Activated CD8-positive, alpha-beta memory T cell treated with anti-CD3 and anti-CD28 coated beads, Interleukin-2, amount 50 U/mL, for 4 hours (primary cell): Measurements from ENCODE around the gene RPS24.
"Not testable (repeated sequence)": the region's sequence is repeated elsewhere in the genome, so short reads cannot be mapped to it uniquely, and the experiment has no call there.

Experiments
- DNase-seq: peaks from one replicate; pipeline ENCODE4 v3.0.0-alpha.2; 2020

Gene RPS24

GRCh38 chr10:78058562-78058961, 24.9 kb downstream of the RPS24 start:
- no peak for DNase-seq

- no peak for DNase-seq
Measured at GRCh38 chr10:78059906-78060702, 26.4 kb downstream of the RPS24 start.

DNA sequence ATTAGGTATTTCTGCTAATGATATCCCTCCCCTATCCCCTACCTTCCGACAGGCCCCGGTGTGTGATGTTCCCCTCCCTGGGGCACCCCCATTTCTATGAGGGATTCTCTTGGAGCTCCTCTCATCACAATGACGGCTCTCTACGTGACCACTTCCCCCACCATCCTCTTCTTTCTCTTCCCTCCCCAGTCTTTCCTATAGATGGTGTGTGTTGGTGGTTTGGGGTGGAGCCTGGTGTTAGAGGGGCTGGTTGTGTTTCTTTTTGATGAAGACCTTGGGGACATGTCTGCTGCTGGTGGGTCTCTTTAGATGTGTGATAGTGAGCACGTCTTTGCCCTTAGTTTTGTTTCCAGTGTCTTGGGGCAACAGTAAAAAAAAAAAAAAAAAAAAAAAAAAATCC, 28.6 kb downstream of the RPS24 start:
- no peak for DNase-seq

- no peak for DNase-seq
Measured at GRCh38 chr10:78063236-78063635, 29.6 kb downstream of the RPS24 start.

DNA sequence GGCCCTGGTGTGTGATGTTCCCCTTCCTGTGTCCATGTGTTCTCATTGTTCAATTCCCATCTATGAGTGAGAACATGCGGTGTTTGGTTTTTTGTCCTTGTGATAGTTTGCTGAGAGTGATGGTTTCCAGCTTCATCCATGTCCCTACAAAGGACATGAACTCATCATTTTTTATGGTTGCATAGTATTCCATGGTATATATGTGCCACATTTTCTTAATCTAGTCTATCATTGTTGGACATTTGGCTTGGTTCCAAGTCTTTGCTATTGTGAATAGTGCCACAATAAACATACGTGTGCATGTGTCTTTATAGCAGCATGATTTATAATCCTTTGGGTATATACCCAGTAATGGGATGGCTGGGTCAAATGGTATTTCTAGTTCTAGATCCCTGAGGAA, 31.3 kb downstream of the RPS24 start:
- DNase-seq = not testable (repeated sequence)

DNA sequence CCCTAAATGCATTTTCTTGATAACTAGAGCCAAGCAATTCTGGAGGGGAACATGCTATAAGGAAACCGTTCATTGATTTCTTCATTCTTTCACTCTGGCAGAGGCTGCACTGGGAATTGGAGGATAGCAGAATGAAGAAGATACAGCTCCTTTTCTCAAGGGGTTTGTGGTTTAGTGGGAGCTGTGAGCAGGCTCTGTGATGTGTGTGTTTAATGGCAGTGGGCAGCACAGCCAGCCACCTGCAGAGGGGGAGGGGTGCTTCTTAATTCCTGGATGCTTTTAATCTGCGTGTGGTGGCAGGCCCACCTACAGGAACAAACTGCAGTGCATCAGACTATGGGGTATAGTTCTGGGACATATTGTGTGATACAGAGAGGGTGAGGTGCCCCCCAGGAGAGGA, 31.9 kb downstream of the RPS24 start:
- no peak for DNase-seq

DNA sequence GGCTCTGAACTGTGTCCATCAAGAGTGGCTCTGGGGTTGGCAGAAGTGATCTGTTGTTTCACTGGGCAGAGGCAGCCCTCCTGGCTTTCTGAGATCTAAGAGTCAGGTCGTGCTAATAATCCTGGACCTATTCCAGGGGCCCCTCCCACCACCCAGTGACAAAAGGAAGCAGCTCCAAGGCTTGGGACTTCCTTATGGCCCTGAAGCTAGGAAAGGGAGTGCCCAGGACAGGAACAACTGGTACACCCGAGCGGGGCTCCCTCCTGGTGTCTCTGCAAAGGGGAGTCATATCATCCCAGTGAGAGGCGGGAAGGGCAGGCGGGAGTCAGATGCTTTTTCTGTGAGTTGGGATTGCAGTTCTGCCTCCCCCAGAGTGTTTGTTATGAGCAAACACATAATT, 32.3 kb downstream of the RPS24 start:
- no peak for DNase-seq

- no peak for DNase-seq
Measured at GRCh38 chr10:78066728-78067430, 33.2 kb downstream of the RPS24 start.

- DNase-seq = no peak
Measured at GRCh38 chr10:78069151-78069550, 35.5 kb downstream of the RPS24 start.

DNA sequence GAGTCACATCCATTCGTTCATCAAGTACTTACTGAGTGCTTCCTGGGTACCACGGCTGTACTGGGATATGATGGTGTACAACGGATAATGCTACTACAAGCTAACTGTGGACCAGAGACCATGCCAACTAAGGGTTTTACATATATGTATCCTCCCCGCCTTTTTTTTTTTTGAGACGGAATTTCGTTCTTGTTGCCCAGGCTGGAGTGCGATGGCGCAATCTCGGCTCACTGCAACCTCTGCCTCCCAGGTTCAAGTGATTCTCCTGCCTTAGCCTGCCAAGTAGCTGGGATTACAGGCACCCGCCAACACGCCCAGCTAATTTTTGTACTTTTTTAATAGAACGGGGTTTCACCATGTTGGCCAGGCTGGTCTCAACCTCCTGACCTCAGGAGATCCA, 36.4 kb downstream of the RPS24 start:
- not testable (repeated sequence) for DNase-seq

DNA sequence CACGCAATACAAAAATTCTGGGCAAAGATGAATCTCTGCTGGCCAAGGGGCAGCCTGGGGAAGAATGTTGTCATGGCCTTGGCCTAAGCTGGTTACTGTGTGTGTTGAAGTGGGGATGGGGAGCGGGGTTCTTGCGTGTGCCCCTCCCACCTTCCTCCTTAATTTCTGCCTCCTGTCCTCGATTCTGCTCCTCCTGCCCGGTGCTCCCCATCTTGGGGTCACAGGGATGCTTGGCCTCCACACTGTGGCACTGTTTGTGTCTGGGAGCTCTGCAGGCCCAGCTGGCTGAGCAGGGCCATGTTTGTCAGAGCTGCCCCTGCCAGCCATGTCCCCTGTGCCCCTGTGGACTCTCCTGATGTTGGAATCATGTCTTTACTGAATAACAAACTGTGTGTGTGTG, 37.1 kb downstream of the RPS24 start:
- DNase-seq = no peak

DNA sequence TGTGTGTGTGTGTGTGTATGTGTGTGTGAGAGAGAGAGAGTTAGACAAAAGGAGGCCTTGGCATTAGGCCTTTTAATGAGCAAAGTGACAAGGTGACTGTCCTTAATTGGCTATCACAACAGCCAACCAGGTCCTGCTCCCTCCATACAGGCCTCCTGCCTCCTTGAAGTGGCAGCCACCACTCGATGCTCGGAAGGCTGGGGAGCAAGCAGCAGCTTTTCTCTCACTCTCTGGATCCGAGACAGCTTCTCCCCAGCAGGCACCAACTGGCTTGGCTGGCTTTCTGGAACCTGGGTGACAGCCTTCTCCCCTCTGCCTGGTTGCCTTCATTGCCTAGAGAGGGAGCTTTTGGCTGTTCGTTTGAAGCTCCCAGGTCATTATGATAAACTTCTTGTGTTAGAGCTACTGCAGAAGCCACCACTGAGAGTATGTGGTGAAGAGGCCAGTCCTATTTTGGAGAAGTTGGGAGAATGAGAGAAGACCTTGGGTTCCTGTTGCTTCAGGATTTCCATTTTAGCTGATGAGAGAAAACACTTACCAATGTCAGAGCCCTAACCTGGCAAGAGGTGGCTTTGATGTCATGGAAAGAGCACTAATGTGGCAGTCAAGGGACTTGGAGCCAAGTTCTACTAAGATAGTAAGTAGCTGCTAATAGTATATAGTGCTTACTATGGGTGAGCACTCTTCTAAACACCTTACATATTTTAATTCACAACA, 37.6 kb downstream of the RPS24 start:
- no peak for DNase-seq

DNA sequence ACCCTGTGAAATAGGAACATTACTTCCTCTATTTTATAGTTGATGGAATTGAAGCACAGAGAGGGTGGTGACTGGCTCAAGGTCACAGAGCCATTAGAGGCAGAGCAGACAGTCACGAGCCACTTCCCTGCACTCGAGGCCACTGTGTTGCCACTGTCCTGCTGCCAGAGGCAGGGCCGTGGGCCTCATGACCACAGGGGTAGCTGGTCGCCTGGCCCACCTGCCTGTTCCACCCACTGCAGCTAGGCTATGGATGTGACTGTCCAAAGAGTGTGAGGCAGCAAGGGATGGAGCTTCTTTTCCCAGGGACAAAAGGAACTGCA, 38.2 kb downstream of the RPS24 start:
- no peak for DNase-seq

GRCh38 chr10:78072504-78072903, 38.8 kb downstream of the RPS24 start:
- DNase-seq = no peak

- not testable (repeated sequence) for DNase-seq
Measured at GRCh38 chr10:78075806-78076205, 42.1 kb downstream of the RPS24 start.

DNA sequence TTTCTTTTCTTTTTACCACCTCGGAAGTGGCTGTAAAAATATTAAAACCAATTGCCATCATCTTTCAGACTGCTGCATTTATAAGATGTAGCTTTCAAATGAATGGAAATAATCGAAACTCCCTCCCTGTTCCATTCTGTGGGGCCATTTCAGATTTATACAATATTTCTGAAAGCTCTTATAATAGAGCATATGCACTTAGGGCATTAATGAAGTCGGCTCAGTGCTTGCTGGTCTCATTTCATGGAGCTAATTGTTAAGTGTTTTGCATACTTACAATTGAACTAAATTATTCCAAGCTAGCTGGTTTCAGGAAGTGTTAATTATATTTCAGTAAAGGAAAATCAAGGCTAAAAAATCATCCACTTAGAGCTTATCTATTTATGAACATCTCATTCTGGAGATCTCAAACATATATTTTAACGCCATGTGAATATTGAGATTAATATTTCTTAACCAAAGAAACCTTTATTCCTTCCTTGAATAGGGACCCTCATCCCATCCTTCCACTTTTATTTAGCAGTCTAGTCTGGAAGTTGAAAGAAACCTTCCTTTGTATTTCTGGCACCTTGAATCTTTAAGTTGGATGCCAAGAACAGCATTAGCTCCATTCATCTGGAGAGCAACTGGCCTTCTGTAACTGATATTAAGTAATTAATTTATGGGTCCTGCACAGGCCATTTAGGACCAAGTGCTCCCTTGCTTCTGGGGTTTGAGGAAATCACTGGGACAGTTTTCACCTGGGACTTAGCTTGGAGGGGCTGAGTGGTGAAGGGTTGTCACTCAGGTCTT, 45.1 kb downstream of the RPS24 start:
- DNase-seq = no peak

- DNase-seq = no peak
Measured at GRCh38 chr10:78079411-78079810, 45.7 kb downstream of the RPS24 start.

GRCh38 chr10:78081292-78081691, 47.6 kb downstream of the RPS24 start:
- no peak for DNase-seq

DNA sequence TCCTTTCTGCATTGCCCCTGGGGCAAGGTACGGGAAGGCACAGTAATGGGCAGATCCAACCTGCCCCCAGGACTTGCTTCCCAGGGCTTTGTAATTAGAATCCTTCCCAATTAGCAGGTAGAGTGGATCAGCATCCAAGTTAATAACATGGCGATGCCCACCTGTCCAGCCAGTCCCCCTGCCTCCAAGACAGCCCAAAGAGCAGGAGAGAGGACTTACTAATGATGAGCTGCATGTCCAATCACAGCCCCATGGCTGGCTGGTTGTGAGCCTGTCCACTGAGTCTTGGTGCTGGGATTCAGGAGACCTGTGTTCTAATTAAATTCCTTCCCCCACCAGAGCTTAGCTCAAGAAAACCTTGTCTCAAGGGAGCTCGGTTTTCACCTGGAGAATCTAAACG, 49.0 kb downstream of the RPS24 start:
- DNase-seq = no peak
